ENCODE results near the gene RANBP1. TPM values are rescaled to one million over a fixed set of nuclear protein-coding genes. Genes with fewer than 3 reads are reported as not detected.

The RANBP1 gene
- total and polyA plus RNA-seq, 2 of the 8 experiments (the other 6 are each of a cell fraction or from before 2014, with no cell fraction given), result 343 to 484 TPM

GRCh38 chr22:20128902-20129746, 13.2 kb downstream of the RANBP1 start (continued):
- TF ChIP-seq CHD7 (IDR thresholded peaks at IDR 0.05; ENCODE audit: insufficient replicate concordance, low read length), result no peak

Data from H1 (cell line).